Panc1 (cell line): ENCODE measurements around the gene ZNF281. TPM values are rescaled to one million over a fixed set of nuclear protein-coding genes. Genes with fewer than 3 reads are reported as not detected.

ENCODE experiments used
- ATAC-seq: fragments of 200-7000 bp; cut with Tn5 transposase; 2 replicates; pipeline ENCODE4 v1.9.1; 2020; ENCODE audit warnings: mild to moderate bottlenecking, moderate library complexity
- BruUV-seq: library from RNA; stranded (reverse); fragments of 400-500 nt; replicated peaks from 2 replicates; lab custom pipeline; 2021; lab: Mats Ljungman, UMichigan
- CTCF ChIA-PET: fragments of 300-600 bp; sonication (Branson Sonifier 250); formaldehyde crosslinking; loops from one replicate; lab custom pipeline; 2022; ENCODE audit warnings: antibody characterized with exemption; lab: Charles Lee
- POLR2A ChIA-PET: fragments of 300-600 bp; sonication (Branson Sonifier 250); formaldehyde crosslinking; loops from one replicate; lab custom pipeline; 2022; ENCODE audit warnings: antibody characterized with exemption; lab: Charles Lee
- DNase-seq: peaks from one replicate; pipeline ENCODE4 v3.0.0-alpha.2; 2010; ENCODE audit warnings: low read depth, low spot score
- H3K27ac ChIP-seq: 2 replicates; pipeline ENCODE4 v1.5.1; 2011; ENCODE audit warnings: mild to moderate bottlenecking, low read length, inconsistent platforms
- H3K27me3 ChIP-seq: fragments of 200-500 bp; sonication (Bioruptor generic); 2 replicates; pipeline ENCODE4 v1.6.0; 2014; ENCODE audit warnings: low read length, inconsistent platforms; ENCODE audit not compliant: control insufficient read depth, insufficient read depth
- H3K36me3 ChIP-seq: fragments of 200-500 bp; sonication (Bioruptor generic); 2 replicates; pipeline ENCODE4 v1.5.1; 2014; ENCODE audit warnings: inconsistent platforms, mild to moderate bottlenecking, low read length, moderate library complexity; ENCODE audit not compliant: control insufficient read depth, insufficient read depth
- H3K4me1 ChIP-seq: 2 replicates; pipeline ENCODE4 v1.5.1; 2011; ENCODE audit warnings: inconsistent platforms, mild to moderate bottlenecking, low read length, moderate library complexity; ENCODE audit not compliant: control insufficient read depth, insufficient read depth
- H3K4me3 ChIP-seq, 2 experiments: 2 replicates each; pipeline ENCODE4 v1.5.1; 2011 to 2012; ENCODE audit warnings: low read depth in 2 of 2, low read length in 2 of 2, mild to moderate bottlenecking in 2 of 2, inconsistent platforms in 1 of 2, moderate library complexity in 1 of 2
- H3K9me3 ChIP-seq: fragments of 200-500 bp; sonication (Bioruptor generic); 2 replicates; pipeline ENCODE4 v1.5.1; 2014; ENCODE audit warnings: low read depth, mild to moderate bottlenecking, inconsistent platforms, low read length, moderate library complexity; ENCODE audit not compliant: control insufficient read depth, insufficient read depth
- POLR2AphosphoS5 ChIP-seq: IDR thresholded peaks from 2 replicates; pipeline ENCODE4 v1.6.1; 2012; ENCODE audit warnings: mild to moderate bottlenecking, low read depth, low read length, moderate library complexity
- REST ChIP-seq, 2 experiments: IDR thresholded peaks; 2 replicates each; pipeline ENCODE4 v1.6.1; 2011 to 2012; ENCODE audit warnings: low read depth in 2 of 2, control low read depth in 1 of 2, low read length in 1 of 2, mild to moderate bottlenecking in 1 of 2, moderate library complexity in 1 of 2; ENCODE audit not compliant: insufficient read depth in 1 of 2
- SIN3A ChIP-seq: IDR thresholded peaks from 2 replicates; pipeline ENCODE4 v1.6.1; 2012; ENCODE audit warnings: low read depth, mild to moderate bottlenecking, low read length, moderate library complexity, borderline replicate concordance; ENCODE audit not compliant: insufficient read depth
- TCF7L2 ChIP-seq: IDR thresholded peaks from 2 replicates; pipeline ENCODE4 v1.6.1; 2011; ENCODE audit warnings: mild to moderate bottlenecking, low read depth, low read length, inconsistent platforms
- in situ Hi-C: cut with HindIII; loops from 2 replicates; pipeline ENCODE4 v1.10.0; 2016; ENCODE audit warnings: low sequenced_read_pairs, low pct_unique_long_range_greater_than_20kb
- intact Hi-C: fragments of 100-400 bp; cut with micrococcal nuclease; formaldehyde crosslinking; loops from one replicate; pipeline ENCODE4 v1.10.0; 2022; ENCODE audit not compliant: unreplicated experiment
- total RNA-seq: library from RNA; stranded (reverse); gene quantifications from one replicate; pipeline ENCODE4 v1.2.1, GENCODE V29; 2021; ENCODE audit not compliant: unreplicated experiment
- TF ChIP-seq, protein P1 (sequence below): fragments of 450-650 bp; IDR thresholded peaks from 2 replicates; pipeline ENCODE4 v1.5.1; 2017; ENCODE audit warnings: mild to moderate bottlenecking

ZNF281 gene
- total RNA-seq, 1 experiment from 2014 or later, result 34.2 TPM

DNA sequence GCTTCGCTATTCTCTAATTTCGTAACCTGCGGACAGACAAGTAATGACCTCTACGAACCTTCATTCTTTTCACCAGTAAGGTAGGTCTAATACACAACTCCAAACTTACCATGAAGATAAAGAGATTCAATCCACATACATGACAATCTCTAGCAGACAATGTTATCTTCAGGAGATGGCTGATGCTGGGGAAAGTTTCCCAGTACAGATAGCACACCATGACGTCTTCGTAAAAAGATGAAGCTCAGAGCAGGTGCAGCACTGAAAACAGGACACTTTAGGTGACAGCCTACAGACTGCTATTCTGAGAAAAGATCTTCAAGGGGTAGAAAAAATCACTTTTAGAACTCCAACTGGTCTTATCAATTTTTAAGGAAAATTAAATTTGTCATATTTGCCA lies 41.3 kb downstream of the ZNF281 start:
- ChIA-PET CTCF (no interaction called here), POLR2A (no interaction called here)
- no peaks in the 10 kb centered on the region for H3K27me3 ChIP-seq
- peaks cover 33% of the 10 kb centered on the region for H3K4me1 ChIP-seq
- no peaks in the 10 kb centered on the region for H3K9me3 ChIP-seq
- BruUV-seq, result no TSS peak
- no peak for TF ChIP-seq TCF7L2
- no peak for TF ChIP-seq SIN3A
- TF ChIP-seq POLR2AphosphoS5, result no peak
- no peak for TF ChIP-seq REST (IDR thresholded peaks at IDR 0.05; ENCODE audit: insufficient read depth in 1 of 2, low read depth in 2 of 2, low read length in 1 of 2)
- TF ChIP-seq, protein P1, sequence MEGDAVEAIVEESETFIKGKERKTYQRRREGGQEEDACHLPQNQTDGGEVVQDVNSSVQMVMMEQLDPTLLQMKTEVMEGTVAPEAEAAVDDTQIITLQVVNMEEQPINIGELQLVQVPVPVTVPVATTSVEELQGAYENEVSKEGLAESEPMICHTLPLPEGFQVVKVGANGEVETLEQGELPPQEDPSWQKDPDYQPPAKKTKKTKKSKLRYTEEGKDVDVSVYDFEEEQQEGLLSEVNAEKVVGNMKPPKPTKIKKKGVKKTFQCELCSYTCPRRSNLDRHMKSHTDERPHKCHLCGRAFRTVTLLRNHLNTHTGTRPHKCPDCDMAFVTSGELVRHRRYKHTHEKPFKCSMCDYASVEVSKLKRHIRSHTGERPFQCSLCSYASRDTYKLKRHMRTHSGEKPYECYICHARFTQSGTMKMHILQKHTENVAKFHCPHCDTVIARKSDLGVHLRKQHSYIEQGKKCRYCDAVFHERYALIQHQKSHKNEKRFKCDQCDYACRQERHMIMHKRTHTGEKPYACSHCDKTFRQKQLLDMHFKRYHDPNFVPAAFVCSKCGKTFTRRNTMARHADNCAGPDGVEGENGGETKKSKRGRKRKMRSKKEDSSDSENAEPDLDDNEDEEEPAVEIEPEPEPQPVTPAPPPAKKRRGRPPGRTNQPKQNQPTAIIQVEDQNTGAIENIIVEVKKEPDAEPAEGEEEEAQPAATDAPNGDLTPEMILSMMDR, result no peak
- H3K36me3 ChIP-seq, result no peaks in the 10 kb centered on the region
- intact Hi-C loops, result no loop called here
- H3K4me3 ChIP-seq, result no peak overlapping the region
- in situ Hi-C loops, result no loop called here
- ATAC-seq (no peak), DNase-seq (no peak)
- peak overlapping the region; percentile 57; the same call in 1 of the 2 replicates for H3K27ac ChIP-seq

GRCh38 chr1:200367841-200368534 lies 41.8 kb downstream of the ZNF281 start:
- POLR2A ChIA-PET, result no interaction called here
- BruUV-seq, result no TSS peak
- CTCF ChIA-PET, result no interaction called here

More at GRCh38 chr1:200367841-200368534, 41.8 kb downstream of the ZNF281 start:
- in situ Hi-C loops, result no loop called here
- intact Hi-C loops, result no loop called here
- ATAC-seq, result no peak
- Histone ChIP-seq H3K4me1 (peaks cover 28% of the 10 kb centered on the region), H3K27me3 (no peaks in the 10 kb centered on the region), H3K4me3 (no peak overlapping the region), H3K9me3 (no peaks in the 10 kb centered on the region), H3K27ac (peak overlapping the region; percentile 46; the same call in 1 of the 2 replicates), H3K36me3 (no peaks in the 10 kb centered on the region)
- DNase-seq, result no peak
- TF ChIP-seq, protein P1, result no peak
- TF ChIP-seq SIN3A (no peak), POLR2AphosphoS5 (no peak), TCF7L2 (no peak), REST (IDR thresholded peaks at IDR 0.05; ENCODE audit: insufficient read depth in 1 of 2, low read depth in 2 of 2, low read length in 1 of 2) (no peak)
